ENCODE results near the gene ANTXR1. TPM values are rescaled to one million over a fixed set of nuclear protein-coding genes. Genes with fewer than 3 reads are reported as not detected.

Gene ANTXR1
- total and polyA plus RNA-seq, 9 of the 15 experiments (the other 6 are each of a cell fraction or from before 2014, with no cell fraction given): 0.07 to 1.00 (median 0.54) TPM

- intact Hi-C loops (cut with micrococcal nuclease): no loop called here
- 1% methylated on average over 5 of the region's 5 CpGs for WGBS (ENCODE audit: insufficient coverage, low coverage, missing lambda C conversion rate)
- peaks cover 4 to 23% of the 10 kb centered on the region in 2 experiments; a peak in 3 of 5 replicates for H3K27me3 ChIP-seq (ENCODE audit: control insufficient read depth in 2 of 2, insufficient read depth in 2 of 2, low read length in 2 of 2)
Measured at GRCh38 chr2:69123182-69123581, 110.2 kb downstream of the ANTXR1 start.

More at GRCh38 chr2:69123182-69123581, 110.2 kb downstream of the ANTXR1 start:
- Histone ChIP-seq H3K9me3 (replicated peaks; ENCODE audit: control insufficient read depth, insufficient read depth, low read depth, low read length) (no peaks in the 10 kb centered on the region), H3K36me3 (ENCODE audit: control insufficient read depth, insufficient read depth, low read length) (no peaks in the 10 kb centered on the region), H3K4me3 (no peak overlapping the region), H3K79me2 (ENCODE audit: control insufficient read depth, insufficient read depth, low read length) (no peaks in the 10 kb centered on the region), H4K20me1 (replicated peaks; ENCODE audit: control insufficient read depth, insufficient read depth, low read length) (no peaks in the 10 kb centered on the region), H3K4me1 (replicated peaks in 1 of 2; ENCODE audit: control insufficient read depth in 2 of 2, insufficient read depth in 2 of 2, low read length in 2 of 2) (no peaks in the 10 kb centered on the region), H3K9me1 (ENCODE audit: control insufficient read depth, insufficient read depth, low read length) (no peaks in the 10 kb centered on the region), H3K9ac (ENCODE audit: insufficient read depth in 1 of 2, low read depth in 2 of 2, low read length in 2 of 2) (no peak overlapping the region), H3K27ac (ENCODE audit: extremely low read depth, low read depth, low read length) (no peak overlapping the region), H3K4me2 (ENCODE audit: insufficient read depth, low read length) (no peak overlapping the region), H2AFZ (ENCODE audit: low read depth, low read length) (no peak overlapping the region)
- DNase-seq (ENCODE audit: extremely low read depth in 1 of 4, low spot score in 3 of 4) (no peak), FAIRE-seq (no peak), ATAC-seq (no peak)
- BruUV-seq (replicated peaks): no TSS peak
- ChIA-PET POLR2A (interaction anchor here (0.8 kb wide), 1 partner anchor 182 kb away, joined by 3 read pairs; no protein-coding TSS in a partner anchor), CTCF (ENCODE audit: low intra/inter-chr PET ratio) (no interaction called here)
- in situ Hi-C loops (cut with MboI): no loop called here
- TF ChIP-seq, protein P1, sequence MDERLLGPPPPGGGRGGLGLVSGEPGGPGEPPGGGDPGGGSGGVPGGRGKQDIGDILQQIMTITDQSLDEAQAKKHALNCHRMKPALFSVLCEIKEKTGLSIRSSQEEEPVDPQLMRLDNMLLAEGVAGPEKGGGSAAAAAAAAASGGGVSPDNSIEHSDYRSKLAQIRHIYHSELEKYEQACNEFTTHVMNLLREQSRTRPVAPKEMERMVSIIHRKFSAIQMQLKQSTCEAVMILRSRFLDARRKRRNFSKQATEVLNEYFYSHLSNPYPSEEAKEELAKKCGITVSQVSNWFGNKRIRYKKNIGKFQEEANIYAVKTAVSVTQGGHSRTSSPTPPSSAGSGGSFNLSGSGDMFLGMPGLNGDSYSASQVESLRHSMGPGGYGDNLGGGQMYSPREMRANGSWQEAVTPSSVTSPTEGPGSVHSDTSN (CRISPR knock-in tag; IDR thresholded peaks at IDR 0.05; ENCODE audit: low read depth): no peak
- TF ChIP-seq, protein P1 (tag; conservative IDR thresholded peaks at IDR 0.05; ENCODE audit: low read depth): no peak
- TF ChIP-seq ZNF354B (CRISPR knock-in tag; IDR thresholded peaks at IDR 0.05) (no peak), HMG20A (CRISPR knock-in tag; conservative IDR thresholded peaks at IDR 0.05) (no peak), CBX5 (IDR thresholded peaks at IDR 0.05; ENCODE audit: borderline replicate concordance, low read depth) (no peak), XRCC4 (IDR thresholded peaks at IDR 0.05; ENCODE audit: extremely low read depth, insufficient read depth, insufficient read length) (no peak), CCAR2 (IDR thresholded peaks at IDR 0.05; ENCODE audit: low read depth, low read length) (no peak), HMGN3 (IDR thresholded peaks at IDR 0.05; ENCODE audit: borderline replicate concordance, extremely low read depth, insufficient read length, low read depth, low read length) (no peak)
